A549 (cell line): ENCODE results near the gene HOXD11. TPM values are rescaled to one million over a fixed set of nuclear protein-coding genes. Genes with fewer than 3 reads are reported as not detected.

Experiments used
- ATAC-seq, 2 experiments: fragments of 200-7000 bp in 1 of 2; fragments of >200 bp in 1 of 2; cut with Nextera tagmentation in 1 of 2; cut with Tn5 transposase in 1 of 2; 3 replicates each; pipeline versions ENCODE4 v1.8.0 to v1.9.1; 2018 to 2020; ENCODE audit warnings: mild to moderate bottlenecking in 1 of 2, moderate library complexity in 1 of 2
- CTCF ChIA-PET: fragments of 300-600 bp; sonication (Branson Sonifier 250); formaldehyde crosslinking; extraction: SDS; loops from one replicate; lab custom pipeline; 2021; ENCODE audit warnings: antibody characterized with exemption, inconsistent platforms; lab: Yijun Ruan, JAX
- POLR2A ChIA-PET: fragments of 350-600 bp; formaldehyde crosslinking; extraction: SDS; loops from one replicate; lab custom pipeline; 2021; ENCODE audit warnings: antibody characterized with exemption, inconsistent platforms; lab: Yijun Ruan, JAX
- DNase-seq, 2 experiments: peaks; one replicate each; pipeline versions ENCODE4 v3.0.0 to v3.0.0-alpha.2; 2011 to 2016; ENCODE audit warnings: low read depth in 1 of 2, low spot score in 1 of 2
- FAIRE-seq: peaks from 2 replicates; lab custom pipeline; 2011; peaks lifted over from hg19 to GRCh38; lab: Jason Lieb, UNC
- H3K27ac ChIP-seq, 2 experiments: fragments of >200 bp; sonication (Bioruptor Twin); formaldehyde crosslinking; 3 replicates each; pipeline ENCODE4 v1.5.1; 2016 to 2017
- H3K4me1 ChIP-seq: fragments of >200 bp; sonication (Bioruptor Twin); formaldehyde crosslinking; 3 replicates; pipeline ENCODE4 v1.6.1; 2016
- H3K4me2 ChIP-seq: fragments of >200 bp; sonication (Bioruptor Twin); formaldehyde crosslinking; 3 replicates; pipeline ENCODE4 v1.6.1; 2016
- H3K4me3 ChIP-seq: fragments of >200 bp; sonication (Bioruptor Twin); formaldehyde crosslinking; 3 replicates; pipeline ENCODE4 v1.5.1; 2016
- H3K9me3 ChIP-seq: fragments of >200 bp; sonication (Bioruptor Twin); formaldehyde crosslinking; 3 replicates; pipeline ENCODE4 v1.6.1; 2016
- CBX8 ChIP-seq: fragments of 200-600 bp; sonication (generic); IDR thresholded peaks from 2 replicates; pipeline ENCODE4 v1.6.1; 2016
- CTCF ChIP-seq: fragments of >200 bp; sonication (Bioruptor Twin); formaldehyde crosslinking; IDR thresholded peaks from 3 replicates; pipeline ENCODE4 v1.5.1; 2016
- EHMT2 ChIP-seq: fragments of 200-600 bp; sonication (generic); IDR thresholded peaks from 2 replicates; pipeline ENCODE4 v1.6.1; 2016; ENCODE audit warnings: antibody characterized with exemption, low read depth, mild to moderate bottlenecking, moderate library complexity
- EP300 ChIP-seq, 2 experiments: fragments of >200 bp; sonication (Bioruptor Twin); formaldehyde crosslinking; IDR thresholded peaks; 2 replicates in 1 of 2; 3 replicates in 1 of 2; pipeline ENCODE4 v1.6.1; 2016 to 2017
- MAX ChIP-seq: IDR thresholded peaks from 2 replicates; pipeline ENCODE4 v1.6.1; 2012
- RAD21 ChIP-seq, 2 experiments: fragments of >200 bp in 1 of 2; sonication (Bioruptor Twin) in 1 of 2; formaldehyde crosslinking in 1 of 2; IDR thresholded peaks in 1 of 2; conservative IDR thresholded peaks in 1 of 2; 2 replicates in 1 of 2; 3 replicates in 1 of 2; pipeline ENCODE4 v1.6.1; 2012 to 2018; ENCODE audit warnings: inconsistent platforms in 1 of 2
- RNF2 ChIP-seq: fragments of 200-600 bp; sonication (generic); IDR thresholded peaks from 2 replicates; pipeline ENCODE4 v1.6.1; 2016; ENCODE audit warnings: low read depth, mild to moderate bottlenecking, antibody characterized with exemption, moderate library complexity, borderline replicate concordance
- SMC3 ChIP-seq: fragments of >200 bp; sonication (Bioruptor Twin); formaldehyde crosslinking; IDR thresholded peaks from 3 replicates; pipeline ENCODE4 v1.6.1; 2018; ENCODE audit warnings: inconsistent platforms
- TP53 ChIP-seq: fragments of 250-450 bp; sonication (Bioruptor Pico); IDR thresholded peaks from 2 replicates; pipeline ENCODE4 v1.5.0; 2021; ENCODE audit warnings: mild to moderate bottlenecking, moderate library complexity
- USF2 ChIP-seq: fragments of 450-650 bp; IDR thresholded peaks from 2 replicates; pipeline ENCODE4 v1.6.1; 2014; ENCODE audit warnings: antibody characterized with exemption
- ZNF302 ChIP-seq: fragments of 250-450 bp; sonication (Bioruptor Pico); IDR thresholded peaks from 2 replicates; pipeline ENCODE4 v1.9.0; 2021; ENCODE audit warnings: inconsistent platforms, mild to moderate bottlenecking, moderate library complexity
- WGBS: methylation state at CpG from one replicate; pipeline ENCODE4 v1.1.6; 2017; ENCODE audit errors: missing lambda C conversion rate; 5-methylcytosine and 5-hydroxymethylcytosine counted together
- polyA plus RNA-seq, 4 experiments: library from polyadenylated mRNA; depleted of rRNA in 3 of 4; stranded (reverse); fragments of >200 nt; fragmentation: RNase III in 1 of 4; extraction: RNeasy Plus Mini Kit Qiagen cat#74134 plus additional on column Dnase treatment in 1 of 4; gene quantifications; 2 replicates in 3 of 4; 3 replicates in 1 of 4; pipeline ENCODE4 v1.2.3, GENCODE V29; 2011 to 2017

HOXD11 gene
- polyA plus RNA-seq, 2 of the 4 experiments (the other 2 are of a cell fraction) = 2.6 to 4.8 TPM

- TF ChIP-seq ZNF302 (CRISPR knock-in tag) (no peak), CBX8 (no peak), EP300 (IDR thresholded peaks at IDR 0.05) (no peak)
Measured at GRCh38 chr2:176087330-176088047, 19.6 kb upstream of the HOXD11 start (continued).

- 20% methylated on average over 37 of the region's 49 CpGs for WGBS
- Histone ChIP-seq H3K27ac (0 out of 6 replicates have a peak overlapping the region, but pooled peaks of 1 of the 2 experiments have one; percentile 47), H3K4me1 (peaks cover 7% of the 10 kb centered on the region; the same call in 1 of the 3 replicates), H3K4me3 (peak overlapping the region; percentile 22; the same call in 2 of the 3 replicates), H3K4me2 (peak overlapping the region; percentile 77), H3K9me3 (no peaks in the 10 kb centered on the region)
- DNase-seq = peak in 1 of 2 experiments; percentile 55
- TF ChIP-seq RAD21 (conservative IDR thresholded peaks at IDR 0.05 in 1 of 2, IDR thresholded peaks at IDR 0.05 in 1 of 2) = peak; percentile 55 to 68
- TF ChIP-seq MAX = 0 out of 2 replicates have a peak, but pooled peaks have one; percentile 31
- peak; percentile 64 for TF ChIP-seq CTCF
- TF ChIP-seq SMC3 = peak; percentile 51
- TF ChIP-seq EHMT2 = no peak
- no peak for TF ChIP-seq USF2
- no peak for FAIRE-seq
- ChIA-PET CTCF (interaction anchor here (0.6 to 4.8 kb wide), 17 partner anchors 8 to 1533 kb away, joined by 3 to 42 read pairs (median 4); partner anchors contain the start of gene HOXD12), POLR2A (no interaction called here)
- ATAC-seq = peak; percentile 77 to 87
Measured at GRCh38 chr2:176088048-176088936, 18.8 kb upstream of the HOXD11 start.

GRCh38 chr2:176088937-176089842, 17.9 kb upstream of the HOXD11 start:
- Histone ChIP-seq H3K4me2 (peak overlapping the region; percentile 77; the same call in 1 of the 3 replicates), H3K9me3 (no peaks in the 10 kb centered on the region), H3K4me3 (no peak overlapping the region), H3K4me1 (peaks cover 7% of the 10 kb centered on the region; the same call in 1 of the 3 replicates), H3K27ac (no peak overlapping the region)
- DNase-seq (no peak), FAIRE-seq (no peak), ATAC-seq (no peak)
- POLR2A ChIA-PET = no interaction called here
- 27% methylated on average over 6 of the region's 6 CpGs for WGBS
- TF ChIP-seq CBX8 = peak; percentile 96
- peak; percentile 96 for TF ChIP-seq RNF2
- no peak for TF ChIP-seq TP53 (CRISPR knock-in tag)
- CTCF ChIA-PET = interaction anchor here (0.6 to 4.8 kb wide), 14 partner anchors 9 to 838 kb away, joined by 3 to 42 read pairs (median 4); partner anchors contain the start of gene HOXD12
